ENCODE data around the gene CFB. TPM values are rescaled to one million over a fixed set of nuclear protein-coding genes. Genes with fewer than 3 reads are reported as not detected.

The CFB gene
- total and polyA plus RNA-seq, 9 of the 15 experiments (the other 6 are each of a cell fraction or from before 2014, with no cell fraction given): 0.08 to 0.91 (median 0.22) TPM; not detected in 4

GRCh38 chr6:31979238-31979898 lies 33.5 kb downstream of the CFB start (continued):
- no peak for TF ChIP-seq ZBTB9 (CRISPR knock-in tag; IDR thresholded peaks at IDR 0.05)
- no peak for TF ChIP-seq ZNF740 (CRISPR knock-in tag; IDR thresholded peaks at IDR 0.05)
- TF ChIP-seq ZNF740 (tag; IDR thresholded peaks at IDR 0.05): no peak
- no peak for TF ChIP-seq RBM39 (optimal IDR thresholded peaks at IDR 0.05; ENCODE audit: low read depth, low read length)
- no peak for TF ChIP-seq CREM (IDR thresholded peaks at IDR 0.05; ENCODE audit: low read depth)
- TF ChIP-seq BRD9 (IDR thresholded peaks at IDR 0.05; ENCODE audit: low read depth, partially characterized antibody): no peak
- TF ChIP-seq SIN3B (IDR thresholded peaks at IDR 0.05; ENCODE audit: low read depth): no peak
- TF ChIP-seq ELF2 (CRISPR knock-in tag; IDR thresholded peaks at IDR 0.05): no peak
- TF ChIP-seq POLR2A (conservative IDR thresholded peaks at IDR 0.05): no peak
- 0 out of 4 replicates have a peak, but pooled peaks of 1 of the 2 experiments have one; percentile 42 for TF ChIP-seq KDM4B (IDR thresholded peaks at IDR 0.05; ENCODE audit: borderline replicate concordance in 2 of 2, low read depth in 1 of 2)
- no peak for TF ChIP-seq SUPT5H (IDR thresholded peaks at IDR 0.05)
- TF ChIP-seq, protein P1, sequence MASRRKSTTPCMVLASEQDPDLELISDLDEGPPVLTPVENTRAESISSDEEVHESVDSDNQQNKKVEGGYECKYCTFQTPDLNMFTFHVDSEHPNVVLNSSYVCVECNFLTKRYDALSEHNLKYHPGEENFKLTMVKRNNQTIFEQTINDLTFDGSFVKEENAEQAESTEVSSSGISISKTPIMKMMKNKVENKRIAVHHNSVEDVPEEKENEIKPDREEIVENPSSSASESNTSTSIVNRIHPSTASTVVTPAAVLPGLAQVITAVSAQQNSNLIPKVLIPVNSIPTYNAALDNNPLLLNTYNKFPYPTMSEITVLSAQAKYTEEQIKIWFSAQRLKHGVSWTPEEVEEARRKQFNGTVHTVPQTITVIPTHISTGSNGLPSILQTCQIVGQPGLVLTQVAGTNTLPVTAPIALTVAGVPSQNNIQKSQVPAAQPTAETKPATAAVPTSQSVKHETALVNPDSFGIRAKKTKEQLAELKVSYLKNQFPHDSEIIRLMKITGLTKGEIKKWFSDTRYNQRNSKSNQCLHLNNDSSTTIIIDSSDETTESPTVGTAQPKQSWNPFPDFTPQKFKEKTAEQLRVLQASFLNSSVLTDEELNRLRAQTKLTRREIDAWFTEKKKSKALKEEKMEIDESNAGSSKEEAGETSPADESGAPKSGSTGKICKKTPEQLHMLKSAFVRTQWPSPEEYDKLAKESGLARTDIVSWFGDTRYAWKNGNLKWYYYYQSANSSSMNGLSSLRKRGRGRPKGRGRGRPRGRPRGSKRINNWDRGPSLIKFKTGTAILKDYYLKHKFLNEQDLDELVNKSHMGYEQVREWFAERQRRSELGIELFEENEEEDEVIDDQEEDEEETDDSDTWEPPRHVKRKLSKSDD (conservative IDR thresholded peaks at IDR 0.05; ENCODE audit: low read length): no peak
- peak; percentile 77 for TF ChIP-seq MEF2A (IDR thresholded peaks at IDR 0.05; ENCODE audit: control insufficient read depth, low read depth, low read length)
- TF ChIP-seq, protein P2, sequence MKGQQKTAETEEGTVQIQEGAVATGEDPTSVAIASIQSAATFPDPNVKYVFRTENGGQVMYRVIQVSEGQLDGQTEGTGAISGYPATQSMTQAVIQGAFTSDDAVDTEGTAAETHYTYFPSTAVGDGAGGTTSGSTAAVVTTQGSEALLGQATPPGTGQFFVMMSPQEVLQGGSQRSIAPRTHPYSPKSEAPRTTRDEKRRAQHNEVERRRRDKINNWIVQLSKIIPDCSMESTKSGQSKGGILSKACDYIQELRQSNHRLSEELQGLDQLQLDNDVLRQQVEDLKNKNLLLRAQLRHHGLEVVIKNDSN (CRISPR knock-in tag; IDR thresholded peaks at IDR 0.05): peak; percentile 57; the same call in 1 of the 2 replicates
- TF ChIP-seq PATZ1 (CRISPR knock-in tag; IDR thresholded peaks at IDR 0.05; ENCODE audit: borderline replicate concordance): no peak
- TF ChIP-seq CEBPZ (IDR thresholded peaks at IDR 0.05; ENCODE audit: borderline replicate concordance, low read depth, low read length): no peak
- TF ChIP-seq PHF21A (IDR thresholded peaks at IDR 0.05; ENCODE audit: borderline replicate concordance, low read depth): no peak
